ENCODE measurements around the gene CCSER2.

DNA sequence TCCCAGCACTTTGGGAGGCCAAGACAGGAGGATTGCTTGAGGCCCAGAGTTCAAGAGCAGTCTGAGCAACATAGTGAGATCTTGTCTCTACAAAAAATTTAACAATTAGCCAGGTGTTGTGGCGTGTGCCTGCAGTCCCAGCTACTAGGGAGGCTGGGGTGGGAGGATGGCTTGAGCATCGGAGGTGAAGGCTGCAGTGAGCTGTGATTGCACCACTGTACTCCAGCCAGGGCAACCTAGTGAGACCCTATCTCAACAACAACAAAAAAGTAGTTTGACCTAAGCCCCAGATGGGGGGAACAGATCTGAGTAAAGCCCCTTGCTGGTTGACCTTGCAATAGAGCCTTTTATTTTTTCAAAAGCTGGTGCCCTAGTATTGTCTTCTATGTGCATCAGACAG lies 15.6 kb upstream of the CCSER2 start:
- TF ChIP-seq POLR2A (IDR thresholded peaks at IDR 0.05): no peak
- TF ChIP-seq, protein P1, sequence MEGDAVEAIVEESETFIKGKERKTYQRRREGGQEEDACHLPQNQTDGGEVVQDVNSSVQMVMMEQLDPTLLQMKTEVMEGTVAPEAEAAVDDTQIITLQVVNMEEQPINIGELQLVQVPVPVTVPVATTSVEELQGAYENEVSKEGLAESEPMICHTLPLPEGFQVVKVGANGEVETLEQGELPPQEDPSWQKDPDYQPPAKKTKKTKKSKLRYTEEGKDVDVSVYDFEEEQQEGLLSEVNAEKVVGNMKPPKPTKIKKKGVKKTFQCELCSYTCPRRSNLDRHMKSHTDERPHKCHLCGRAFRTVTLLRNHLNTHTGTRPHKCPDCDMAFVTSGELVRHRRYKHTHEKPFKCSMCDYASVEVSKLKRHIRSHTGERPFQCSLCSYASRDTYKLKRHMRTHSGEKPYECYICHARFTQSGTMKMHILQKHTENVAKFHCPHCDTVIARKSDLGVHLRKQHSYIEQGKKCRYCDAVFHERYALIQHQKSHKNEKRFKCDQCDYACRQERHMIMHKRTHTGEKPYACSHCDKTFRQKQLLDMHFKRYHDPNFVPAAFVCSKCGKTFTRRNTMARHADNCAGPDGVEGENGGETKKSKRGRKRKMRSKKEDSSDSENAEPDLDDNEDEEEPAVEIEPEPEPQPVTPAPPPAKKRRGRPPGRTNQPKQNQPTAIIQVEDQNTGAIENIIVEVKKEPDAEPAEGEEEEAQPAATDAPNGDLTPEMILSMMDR (IDR thresholded peaks at IDR 0.05): no peak

Measured in adrenal gland (tissue), 5 donors.